H1 (cell line): ENCODE measurements around the gene PGBD5. TPM values are rescaled to one million over a fixed set of nuclear protein-coding genes. Genes with fewer than 3 reads are reported as not detected.

ENCODE experiments used
- CTCF ChIA-PET: fragments of 300-600 bp; sonication (Branson Sonifier 250); formaldehyde crosslinking; loops from one replicate; lab custom pipeline; 2021; ENCODE audit not compliant: partially characterized antibody; lab: Charles Lee
- POLR2A ChIA-PET: fragments of 300-600 bp; sonication (Branson Sonifier 250); formaldehyde crosslinking; loops from one replicate; lab custom pipeline; 2021; ENCODE audit warnings: inconsistent platforms; ENCODE audit not compliant: partially characterized antibody; lab: Charles Lee
- DNase-seq, 2 experiments: peaks; one replicate each; pipeline versions ENCODE4 v3.0.0 to v3.0.0-alpha.2; 2010 to 2022; ENCODE audit warnings: low spot score in 2 of 2, low read depth in 1 of 2, mixed read lengths in 1 of 2
- FAIRE-seq: peaks from 2 replicates; lab custom pipeline; 2011; peaks lifted over from hg19 to GRCh38; lab: Jason Lieb, UNC
- H2AFZ ChIP-seq: 2 replicates; pipeline ENCODE4 v1.8.1; 2012; ENCODE audit warnings: low read length, inconsistent platforms
- H2AK5ac ChIP-seq: 2 replicates; pipeline ENCODE4 v1.6.1; 2013; ENCODE audit warnings: low read depth, low read length
- H2BK120ac ChIP-seq: replicated peaks from 2 replicates; pipeline ENCODE3; 2013; ENCODE audit warnings: low read depth, low read length, inconsistent platforms
- H2BK12ac ChIP-seq: 2 replicates; pipeline ENCODE4 v1.6.1; 2013; ENCODE audit warnings: low read depth, low read length
- H2BK15ac ChIP-seq: 2 replicates; pipeline ENCODE4 v1.6.1; 2013; ENCODE audit warnings: low read length
- H2BK20ac ChIP-seq: 2 replicates; pipeline ENCODE4 v1.6.1; 2013; ENCODE audit warnings: low read length
- H2BK5ac ChIP-seq: 2 replicates; pipeline ENCODE4 v1.6.1; 2013; ENCODE audit warnings: low read depth, low read length
- H3K14ac ChIP-seq: 2 replicates; pipeline ENCODE4 v1.6.1; 2013; ENCODE audit warnings: inconsistent platforms; ENCODE audit not compliant: insufficient read length
- H3K18ac ChIP-seq: 2 replicates; pipeline ENCODE4 v1.6.1; 2013; ENCODE audit warnings: low read length; ENCODE audit errors: extremely low read depth
- H3K23ac ChIP-seq: 2 replicates; pipeline ENCODE4 v1.6.1; 2013; ENCODE audit warnings: inconsistent platforms; ENCODE audit not compliant: insufficient read length
- H3K23me2 ChIP-seq: 2 replicates; pipeline ENCODE4 v1.6.1; 2013; ENCODE audit warnings: low read depth, low read length
- H3K27ac ChIP-seq: 2 replicates; pipeline ENCODE4 v1.6.1; 2011; ENCODE audit warnings: low read depth, low read length, inconsistent platforms
- H3K27me3 ChIP-seq, 4 experiments: replicated peaks in 1 of 4; 1 replicate in 1 of 4; 2 replicates in 3 of 4; pipeline versions ENCODE4 v1.6.1 to v1.8.1; 2011 to 2013; ENCODE audit warnings: low read length in 3 of 4, mild to moderate bottlenecking in 3 of 4, inconsistent platforms in 2 of 4, mixed read lengths in 2 of 4, moderate library complexity in 1 of 4; ENCODE audit not compliant: control insufficient read depth in 3 of 4, insufficient read depth in 3 of 4; ENCODE audit errors: extremely low read depth in 1 of 4
- H3K36me3 ChIP-seq, 4 experiments: 2 replicates each; pipeline versions ENCODE4 v1.6.1 to v1.8.1; 2011 to 2013; ENCODE audit warnings: mild to moderate bottlenecking in 4 of 4, low read length in 3 of 4, moderate library complexity in 2 of 4, control low read depth in 1 of 4, inconsistent platforms in 1 of 4; ENCODE audit not compliant: insufficient read depth in 4 of 4, control insufficient read depth in 2 of 4
- H3K4ac ChIP-seq: replicated peaks from 2 replicates; pipeline ENCODE3; 2013; ENCODE audit warnings: low read length, low read depth, mixed read lengths, inconsistent platforms; ENCODE audit not compliant: insufficient read length
- H3K4me1 ChIP-seq, 4 experiments: replicated peaks in 1 of 4; 1 replicate in 1 of 4; 2 replicates in 3 of 4; pipeline versions ENCODE4 v1.6.1 to v1.8.1; 2011 to 2013; ENCODE audit warnings: low read length in 3 of 4, inconsistent platforms in 2 of 4, mixed read lengths in 1 of 4; ENCODE audit not compliant: insufficient read depth in 4 of 4, control insufficient read depth in 3 of 4
- H3K4me2 ChIP-seq, 2 experiments: 2 replicates each; pipeline versions ENCODE4 v1.6.1 to v1.8.1; 2011 to 2013; ENCODE audit warnings: low read depth in 2 of 2, low read length in 2 of 2, control low read depth in 1 of 2, inconsistent platforms in 1 of 2, mild to moderate bottlenecking in 1 of 2; ENCODE audit not compliant: insufficient read depth in 1 of 2
- H3K4me3 ChIP-seq, 4 experiments: fragments of 200-600, 300-600 bp in 1 of 4; sonication (generic), shearing (Covaris generic), sonication (Bioruptor Twin) in 1 of 4; 2 replicates each; pipeline versions ENCODE4 v1.5.1 to v1.8.1; 2011 to 2016; ENCODE audit warnings: low read length in 4 of 4, low read depth in 3 of 4, control low read depth in 2 of 4, inconsistent platforms in 2 of 4, mild to moderate bottlenecking in 2 of 4, mixed read lengths in 1 of 4, moderate library complexity in 1 of 4; ENCODE audit not compliant: insufficient read depth in 2 of 4; ENCODE audit errors: extremely low read depth in 1 of 4
- H3K56ac ChIP-seq: replicated peaks from 2 replicates; pipeline ENCODE3; 2013; ENCODE audit warnings: low read depth, mild to moderate bottlenecking, mixed read lengths, low read length, inconsistent platforms; ENCODE audit not compliant: insufficient read length
- H3K79me1 ChIP-seq: 2 replicates; pipeline ENCODE4 v1.6.1; 2013; ENCODE audit warnings: low read depth, low read length, control low read depth
- H3K79me2 ChIP-seq, 2 experiments: 2 replicates each; pipeline versions ENCODE4 v1.6.1 to v1.8.1; 2012 to 2013; ENCODE audit warnings: low read length in 2 of 2, mild to moderate bottlenecking in 2 of 2, inconsistent platforms in 1 of 2; ENCODE audit not compliant: insufficient read depth in 2 of 2, control insufficient read depth in 1 of 2
- H3K9ac ChIP-seq, 4 experiments: replicated peaks in 1 of 4; 1 replicate in 1 of 4; 2 replicates in 3 of 4; pipeline versions ENCODE4 v1.6.1 to v1.8.1; 2011 to 2013; ENCODE audit warnings: low read depth in 3 of 4, low read length in 3 of 4, control low read depth in 2 of 4, mild to moderate bottlenecking in 2 of 4, moderate library complexity in 2 of 4, inconsistent platforms in 1 of 4; ENCODE audit errors: extremely low read depth in 1 of 4
- H3K9me3 ChIP-seq, 2 experiments: 2 replicates each; pipeline versions ENCODE4 v1.6.1 to v1.8.1; 2012 to 2013; ENCODE audit warnings: mild to moderate bottlenecking in 2 of 2, moderate library complexity in 2 of 2, control low read depth in 1 of 2, inconsistent platforms in 1 of 2, low read depth in 1 of 2, low read length in 1 of 2, mixed read lengths in 1 of 2; ENCODE audit not compliant: insufficient read depth in 2 of 2
- H4K20me1 ChIP-seq, 2 experiments: replicated peaks in 1 of 2; 2 replicates each; pipeline versions ENCODE3 to v1.8.1; 2011 to 2013; ENCODE audit warnings: inconsistent platforms in 2 of 2, low read length in 2 of 2, mild to moderate bottlenecking in 1 of 2; ENCODE audit not compliant: insufficient read depth in 2 of 2, control insufficient read depth in 1 of 2
- H4K5ac ChIP-seq: 2 replicates; pipeline ENCODE4 v1.6.1; 2013; ENCODE audit warnings: low read length, low read depth, mixed read lengths, inconsistent platforms; ENCODE audit not compliant: insufficient read length
- H4K8ac ChIP-seq: 2 replicates; pipeline ENCODE4 v1.8.0; 2013; ENCODE audit warnings: mild to moderate bottlenecking, moderate library complexity, low read length, inconsistent platforms; ENCODE audit not compliant: insufficient read depth; ENCODE audit errors: extremely low read depth
- H4K91ac ChIP-seq: replicated peaks from 2 replicates; pipeline ENCODE3; 2013; ENCODE audit warnings: low read length, mixed read lengths, inconsistent platforms; ENCODE audit not compliant: insufficient read length
- EGR1 ChIP-seq: IDR thresholded peaks from 2 replicates; pipeline ENCODE4 v1.6.1; 2011; ENCODE audit warnings: low read depth, low read length, borderline replicate concordance
- PHF8 ChIP-seq: fragments of 200-600 bp; sonication (generic); conservative IDR thresholded peaks from 2 replicates; pipeline ENCODE4 v1.7.1; 2012; ENCODE audit warnings: low read depth, mild to moderate bottlenecking, inconsistent platforms, low read length, moderate library complexity
- RFX5 ChIP-seq: IDR thresholded peaks from 2 replicates; pipeline ENCODE4 v1.6.1; 2011; ENCODE audit warnings: low read depth, low read length, improper control_type of control experiment, borderline replicate concordance
- TAF7 ChIP-seq: optimal IDR thresholded peaks from 2 replicates; pipeline ENCODE3; 2011; ENCODE audit warnings: low read depth, mild to moderate bottlenecking, inconsistent platforms, low read length, moderate library complexity, borderline replicate concordance
- TEAD4 ChIP-seq: IDR thresholded peaks from 2 replicates; pipeline ENCODE4 v1.6.1; 2012; ENCODE audit warnings: low read depth, low read length, inconsistent platforms, mixed read lengths
- YY1 ChIP-seq: IDR thresholded peaks from 2 replicates; pipeline ENCODE4 v1.6.1; 2011; ENCODE audit warnings: low read depth, mild to moderate bottlenecking, low read length
- WGBS, 2 experiments: shearing (Covaris generic) in 1 of 2; methylation state at CpG; one replicate each; pipeline versions ENCODE4 v1.1.6 to v1.1.7; 2013 to 2015; ENCODE audit warnings: low lambda C conversion rate in 2 of 2, mixed read lengths in 2 of 2, inconsistent platforms in 1 of 2, low coverage in 1 of 2, missing lambda C conversion rate in 1 of 2; ENCODE audit not compliant: insufficient replicate concordance in 2 of 2, insufficient coverage in 1 of 2, insufficient read length in 1 of 2; ENCODE audit errors: extremely low coverage in 1 of 2, missing lambda C conversion rate in 1 of 2; 5-methylcytosine and 5-hydroxymethylcytosine counted together
- polyA plus RNA-seq, 7 experiments: library from polyadenylated mRNA; depleted of rRNA in 3 of 7; stranded (reverse) in 5 of 7; unstranded in 2 of 7; fragments of >200 nt in 5 of 7; fragments of 200-250 nt in 2 of 7; gene quantifications; 1 replicate in 5 of 7; 2 replicates in 1 of 7; 4 replicates in 1 of 7; pipeline versions ENCODE4 v1.2.1 to v1.2.3, GENCODE V29; 2011 to 2013; ENCODE audit warnings: missing spikeins in 2 of 7, mixed read lengths in 2 of 7
- total RNA-seq: library from RNA; stranded (reverse); fragmentation: NEBNext Ultra II Directional; extraction: Animal tissue kit (Norgen Biotek cat#: 25700); gene quantifications from 2 replicates; pipeline ENCODE4 v1.2.1, GENCODE V29; 2021

The PGBD5 gene
- total and polyA plus RNA-seq, 2 of the 8 experiments (the other 6 are each of a cell fraction or from before 2014, with no cell fraction given), result 16.3 to 18.4 TPM

DNA sequence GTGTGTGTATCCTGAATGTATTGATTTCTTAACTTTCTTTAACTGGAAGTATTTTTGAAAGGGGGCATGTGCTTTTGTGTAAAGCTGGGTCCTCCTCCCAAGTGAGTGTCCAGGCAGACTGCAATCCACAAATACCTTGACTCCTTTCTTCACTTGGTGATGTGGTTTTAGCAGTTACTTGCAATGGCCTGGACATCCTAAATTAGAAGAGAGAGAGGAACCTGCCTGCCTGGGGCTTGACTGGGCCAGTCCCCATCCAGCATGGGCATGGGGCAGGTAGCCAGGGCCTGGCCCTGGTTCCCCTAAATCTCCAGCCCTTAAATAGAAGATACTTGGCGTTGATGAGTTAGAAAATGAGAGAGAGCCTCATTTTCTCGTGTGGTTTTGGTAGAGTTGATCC is 159.7 kb downstream of the PGBD5 start:
- H2BK20ac ChIP-seq, result no peak overlapping the region
- WGBS, 2 experiments, result 45% methylated on average over 2 of the region's 2 CpGs; no CpG with 5 or more reads in 1 of the 2 experiments
- no peak overlapping the region for H3K4me3 ChIP-seq
- no peaks in the 10 kb centered on the region for H3K23me2 ChIP-seq
- no peak overlapping the region for H2BK15ac ChIP-seq
- no peak overlapping the region for H3K9ac ChIP-seq
- POLR2A ChIA-PET, result interaction anchor here (0.6 kb wide), 3 partner anchors 9 to 888 kb away, joined by 3 to 5 read pairs (median 5); no protein-coding TSS in a partner anchor
- H3K4me2 ChIP-seq, result no peak overlapping the region
- no peak overlapping the region for H2AFZ ChIP-seq
- H3K18ac ChIP-seq, result no peak overlapping the region
- no peaks in the 10 kb centered on the region for H3K9me3 ChIP-seq
- H3K27ac ChIP-seq, result no peak overlapping the region
- H2BK120ac ChIP-seq, result no peak overlapping the region
- CTCF ChIA-PET, result interaction anchor here (0.6 to 1.5 kb wide), 5 partner anchors 11 to 634 kb away, joined by 3 to 4 read pairs (median 3); no protein-coding TSS in a partner anchor
- no peaks in the 10 kb centered on the region for H3K79me2 ChIP-seq
- H3K23ac ChIP-seq, result no peak overlapping the region
- no peaks in the 10 kb centered on the region for H4K20me1 ChIP-seq
- H2AK5ac ChIP-seq, result no peak overlapping the region
- H3K79me1 ChIP-seq, result no peaks in the 10 kb centered on the region
- H2BK5ac ChIP-seq, result no peak overlapping the region
- no peak overlapping the region for H4K5ac ChIP-seq
- no peak overlapping the region for H3K56ac ChIP-seq
- no peaks in the 10 kb centered on the region for H3K27me3 ChIP-seq
- H3K4me1 ChIP-seq, result peaks cover 0 to 5% (median 1%) of the 10 kb centered on the region in 4 experiments; a peak in 3 of 7 replicates
- no peak overlapping the region for H4K91ac ChIP-seq
- FAIRE-seq (no peak), DNase-seq (no peak)
- H4K8ac ChIP-seq, result no peak overlapping the region
- H3K14ac ChIP-seq, result no peak overlapping the region
- H3K4ac ChIP-seq, result no peak overlapping the region
- H2BK12ac ChIP-seq, result no peak overlapping the region
- peaks cover 0 to 13% (median 11%) of the 10 kb centered on the region in 4 experiments; a peak in 6 of 8 replicates for H3K36me3 ChIP-seq
- TF ChIP-seq RFX5 (no peak), EGR1 (no peak), TAF7 (no peak), PHF8 (no peak), TEAD4 (no peak), YY1 (no peak)
